OCI-LY7 (cell line): Measurements from ENCODE around the gene SCPEP1. TPM values are rescaled to one million over a fixed set of nuclear protein-coding genes. Genes with fewer than 3 reads are reported as not detected.

Experiments
- BruUV-seq: library from RNA; stranded (reverse); fragments of 400-500 nt; replicated peaks from 2 replicates; lab custom pipeline; 2021; lab: Mats Ljungman, UMichigan
- CTCF ChIA-PET: fragments of 300-600 bp; sonication (Branson Sonifier 250); formaldehyde crosslinking; loops from one replicate; lab custom pipeline; 2022; ENCODE audit warnings: antibody characterized with exemption; ENCODE audit not compliant: unreplicated experiment; lab: Charles Lee
- POLR2A ChIA-PET: fragments of 300-600 bp; sonication (Branson Sonifier 250); formaldehyde crosslinking; loops from one replicate; lab custom pipeline; 2022; ENCODE audit warnings: antibody characterized with exemption; lab: Charles Lee
- DNase-seq: peaks from one replicate; pipeline ENCODE4 v3.0.0-alpha.2; 2015; ENCODE audit warnings: low spot score
- H2AFZ ChIP-seq: fragments of 200-600 bp; sonication (generic), shearing (Covaris generic); 2 replicates; pipeline ENCODE4 v1.6.1; 2014; ENCODE audit warnings: mild to moderate bottlenecking, antibody characterized with exemption, low read length, moderate library complexity
- H3K27ac ChIP-seq: fragments of 200-600 bp; sonication (generic); 2 replicates; pipeline ENCODE4 v1.5.1; 2014; ENCODE audit warnings: mixed run types, low read depth, mild to moderate bottlenecking, moderate library complexity, low read length, inconsistent platforms; ENCODE audit not compliant: poor library complexity, severe bottlenecking
- H3K36me3 ChIP-seq: fragments of 200-600 bp; sonication (generic); 2 replicates; pipeline ENCODE4 v1.6.1; 2014; ENCODE audit warnings: mild to moderate bottlenecking, antibody characterized with exemption, low read length, moderate library complexity, mixed read lengths; ENCODE audit not compliant: insufficient read depth
- H3K4me1 ChIP-seq: fragments of 200-600 bp; sonication (generic); 2 replicates; pipeline ENCODE4 v1.5.1; 2014; ENCODE audit warnings: mild to moderate bottlenecking, low read length; ENCODE audit not compliant: insufficient read depth, poor library complexity, severe bottlenecking
- H3K4me2 ChIP-seq: fragments of 200-600 bp; sonication (generic); 2 replicates; pipeline ENCODE4 v1.6.1; 2014; ENCODE audit warnings: mild to moderate bottlenecking, low read length
- H3K4me3 ChIP-seq: fragments of 200-600 bp; sonication (generic); 2 replicates; pipeline ENCODE4 v1.5.1; 2014; ENCODE audit warnings: mild to moderate bottlenecking, low read depth, low read length; ENCODE audit not compliant: poor library complexity, severe bottlenecking
- H3K79me2 ChIP-seq: fragments of 200-600 bp; sonication (generic); 2 replicates; pipeline ENCODE4 v1.6.1; 2016; ENCODE audit warnings: low read depth, mild to moderate bottlenecking, low read length, moderate library complexity, mixed read lengths; ENCODE audit not compliant: insufficient read depth
- H3K9me2 ChIP-seq: fragments of 200-600 bp; sonication (generic); 2 replicates; pipeline ENCODE4 v1.6.1; 2016; ENCODE audit warnings: mild to moderate bottlenecking, low read length, mixed read lengths; ENCODE audit not compliant: insufficient read depth
- H3K9me3 ChIP-seq: fragments of 200-600 bp; sonication (generic); 2 replicates; pipeline ENCODE4 v1.6.1; 2014; ENCODE audit warnings: mild to moderate bottlenecking, mixed run types, low read length, mixed read lengths
- H4K20me1 ChIP-seq: fragments of 200-600 bp; sonication (generic); 2 replicates; pipeline ENCODE4 v1.6.1; 2014; ENCODE audit warnings: mild to moderate bottlenecking, antibody characterized with exemption, low read length, moderate library complexity, mixed read lengths; ENCODE audit not compliant: insufficient read depth
- EZH2phosphoT487 ChIP-seq: fragments of 200-600 bp; sonication (generic); IDR thresholded peaks from 2 replicates; pipeline ENCODE4 v1.6.1; 2018; ENCODE audit warnings: low read depth, borderline replicate concordance, mild to moderate bottlenecking, mixed run types, antibody characterized with exemption, low read length, moderate library complexity, mixed read lengths
- intact Hi-C: fragments of 100-400 bp; cut with micrococcal nuclease; formaldehyde crosslinking; loops from one replicate; pipeline ENCODE4 v1.10.0; 2022; ENCODE audit not compliant: unreplicated experiment
- total RNA-seq, 2 experiments: library from RNA; depleted of rRNA in 1 of 2; stranded (reverse); fragments of >200 nt in 1 of 2; shearing (Covaris generic) in 1 of 2; gene quantifications; 2 replicates each; pipeline ENCODE4 v1.2.3, GENCODE V29; 2014 to 2022
- TF ChIP-seq, protein P1 (sequence below): fragments of 200-600 bp; sonication (generic); conservative IDR thresholded peaks from 2 replicates; pipeline ENCODE4 v1.5.1; 2014; ENCODE audit warnings: mild to moderate bottlenecking, antibody characterized with exemption, low read length, moderate library complexity, mixed read lengths

SCPEP1 gene
- total RNA-seq, 2 experiments from 2014 or later, result 43.0 to 48.2 TPM

DNA sequence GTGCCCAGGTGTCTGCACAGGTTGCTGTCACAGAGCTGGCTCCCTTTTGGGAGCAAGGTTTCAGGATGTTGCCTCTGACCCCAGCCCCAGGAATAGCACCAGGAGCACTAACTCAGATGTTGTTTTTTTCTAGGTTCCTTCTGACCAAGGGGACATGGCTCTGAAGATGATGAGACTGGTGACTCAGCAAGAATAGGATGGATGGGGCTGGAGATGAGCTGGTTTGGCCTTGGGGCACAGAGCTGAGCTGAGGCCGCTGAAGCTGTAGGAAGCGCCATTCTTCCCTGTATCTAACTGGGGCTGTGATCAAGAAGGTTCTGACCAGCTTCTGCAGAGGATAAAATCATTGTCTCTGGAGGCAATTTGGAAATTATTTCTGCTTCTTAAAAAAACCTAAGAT lies 28.1 kb downstream of the SCPEP1 start:
- no peak for TF ChIP-seq EZH2phosphoT487
- TF ChIP-seq, protein P1, sequence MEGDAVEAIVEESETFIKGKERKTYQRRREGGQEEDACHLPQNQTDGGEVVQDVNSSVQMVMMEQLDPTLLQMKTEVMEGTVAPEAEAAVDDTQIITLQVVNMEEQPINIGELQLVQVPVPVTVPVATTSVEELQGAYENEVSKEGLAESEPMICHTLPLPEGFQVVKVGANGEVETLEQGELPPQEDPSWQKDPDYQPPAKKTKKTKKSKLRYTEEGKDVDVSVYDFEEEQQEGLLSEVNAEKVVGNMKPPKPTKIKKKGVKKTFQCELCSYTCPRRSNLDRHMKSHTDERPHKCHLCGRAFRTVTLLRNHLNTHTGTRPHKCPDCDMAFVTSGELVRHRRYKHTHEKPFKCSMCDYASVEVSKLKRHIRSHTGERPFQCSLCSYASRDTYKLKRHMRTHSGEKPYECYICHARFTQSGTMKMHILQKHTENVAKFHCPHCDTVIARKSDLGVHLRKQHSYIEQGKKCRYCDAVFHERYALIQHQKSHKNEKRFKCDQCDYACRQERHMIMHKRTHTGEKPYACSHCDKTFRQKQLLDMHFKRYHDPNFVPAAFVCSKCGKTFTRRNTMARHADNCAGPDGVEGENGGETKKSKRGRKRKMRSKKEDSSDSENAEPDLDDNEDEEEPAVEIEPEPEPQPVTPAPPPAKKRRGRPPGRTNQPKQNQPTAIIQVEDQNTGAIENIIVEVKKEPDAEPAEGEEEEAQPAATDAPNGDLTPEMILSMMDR, result no peak
- H3K36me3 ChIP-seq, result peaks cover 49% of the 10 kb centered on the region
- peak overlapping the region; percentile 58; the same call in 1 of the 2 replicates for H2AFZ ChIP-seq
- H3K9me3 ChIP-seq, result no peaks in the 10 kb centered on the region
- CTCF ChIA-PET, result no interaction called here
- H3K79me2 ChIP-seq, result no peaks in the 10 kb centered on the region
- POLR2A ChIA-PET, result interaction anchor here (0.8 kb wide), 1 partner anchor 59 kb away, joined by 3 read pairs; no protein-coding TSS in a partner anchor
- H3K27ac ChIP-seq, result peak overlapping the region; percentile 94
- intact Hi-C loops, result loop anchor here (5.0 to 10.0 kb wide), 3 partner anchors 81 to 174 kb away; partner anchors contain the start of genes AKAP1, C17orf67 and DGKE
- H3K9me2 ChIP-seq, result no peaks in the 10 kb centered on the region
- peak overlapping the region; percentile 64 for H3K4me2 ChIP-seq
- peaks cover 58% of the 10 kb centered on the region for H3K4me1 ChIP-seq
- no peaks in the 10 kb centered on the region for H4K20me1 ChIP-seq
- H3K4me3 ChIP-seq, result peak overlapping the region; percentile 52
- peak; percentile 23 for DNase-seq
- no TSS peak for BruUV-seq

DNA sequence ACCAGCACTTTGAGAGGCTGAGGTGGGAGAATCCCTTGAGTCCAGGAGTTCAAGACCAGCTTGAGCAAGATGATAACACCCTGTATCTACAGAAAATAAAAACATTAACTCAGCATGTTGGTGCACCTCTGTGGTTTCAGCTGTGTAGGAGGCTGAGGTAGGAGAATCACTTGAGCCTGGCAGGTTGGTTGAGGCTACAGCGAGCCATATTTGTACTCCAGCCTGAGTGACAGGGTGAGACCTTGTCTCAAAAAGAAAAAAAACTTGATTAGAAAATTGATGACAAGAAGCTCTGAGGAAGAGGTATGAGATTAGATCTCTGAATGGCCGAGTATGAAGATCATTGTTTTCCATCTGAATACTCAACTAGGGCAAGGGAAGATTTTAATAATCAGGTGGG lies 31.0 kb downstream of the SCPEP1 start:
- H3K27ac ChIP-seq, result no peak overlapping the region
- no peaks in the 10 kb centered on the region for H3K9me3 ChIP-seq
- H2AFZ ChIP-seq, result no peak overlapping the region
- BruUV-seq, result no TSS peak
- peaks cover 47% of the 10 kb centered on the region for H3K4me1 ChIP-seq
- CTCF ChIA-PET, result interaction anchor here (1.0 kb wide), 1 partner anchor 11 kb away, joined by 3 read pairs; no protein-coding TSS in a partner anchor
- H4K20me1 ChIP-seq, result no peaks in the 10 kb centered on the region
- no peak overlapping the region for H3K4me2 ChIP-seq
- POLR2A ChIA-PET, result interaction anchor here (0.6 kb wide), 1 partner anchor 21 kb away, joined by 7 read pairs; no protein-coding TSS in a partner anchor
- H3K9me2 ChIP-seq, result no peaks in the 10 kb centered on the region
- no peak for TF ChIP-seq EZH2phosphoT487
- TF ChIP-seq, protein P1, result no peak
- H3K79me2 ChIP-seq, result no peaks in the 10 kb centered on the region
- intact Hi-C loops, result loop anchor here (5.0 to 10.0 kb wide), 3 partner anchors 78 to 177 kb away; partner anchors contain the start of genes AKAP1, C17orf67 and DGKE
- H3K36me3 ChIP-seq, result peaks cover 21% of the 10 kb centered on the region
- H3K4me3 ChIP-seq, result no peak overlapping the region
- DNase-seq, result no peak
